Uterus (tissue), 4 donors: ENCODE data around the gene CACNA2D2. TPM values are rescaled to one million over a fixed set of nuclear protein-coding genes. Genes with fewer than 3 reads are reported as not detected.

Experiments used
- DNase-seq, 2 donors: peaks; one replicate each; pipeline ENCODE4 v3.0.0-alpha.2; 2019 to 2020
- H3K27ac ChIP-seq, 2 donors: fragments of 200-600 bp; sonication (generic); 1 replicate in 1 of 2; 2 replicates in 1 of 2; pipeline ENCODE4 v1.5.1; 2016 to 2018
- H3K27me3 ChIP-seq, 2 donors: fragments of 200-600 bp; sonication (generic); one replicate each; pipeline ENCODE4 v1.5.1; 2018 to 2019; ENCODE audit warnings: control low read depth in 1 of 2
- H3K36me3 ChIP-seq, 2 donors: fragments of 200-600 bp; sonication (generic); one replicate each; pipeline ENCODE4 v1.5.1; 2019; ENCODE audit warnings: control low read depth in 1 of 2
- H3K4me1 ChIP-seq, 2 donors: fragments of 200-600 bp; sonication (generic); one replicate each; pipeline ENCODE4 v1.5.1; 2018 to 2019; ENCODE audit warnings: control low read depth in 1 of 2
- H3K4me3 ChIP-seq, 2 donors: fragments of 200-600 bp; sonication (generic); 1 replicate in 1 of 2; 2 replicates in 1 of 2; pipeline ENCODE4 v1.5.1; 2018 to 2019; ENCODE audit warnings: mild to moderate bottlenecking in 1 of 2
- H3K9me3 ChIP-seq, 2 donors: fragments of 200-600 bp; sonication (generic); one replicate each; pipeline ENCODE4 v1.5.1; 2019; ENCODE audit warnings: control low read depth in 1 of 2
- CTCF ChIP-seq, 4 experiments: fragments of 200-600 bp in 2 of 4; fragments of 450-650 bp in 2 of 4; sonication (generic) in 2 of 4; IDR thresholded peaks; one replicate each; pipeline ENCODE4 v1.5.1; 2016 to 2019; ENCODE audit warnings: antibody characterized with exemption in 4 of 4, mild to moderate bottlenecking in 2 of 4, moderate library complexity in 1 of 4
- POLR2A ChIP-seq, 2 donors: fragments of 450-650 bp; IDR thresholded peaks; one replicate each; pipeline ENCODE4 v1.6.1; 2016; ENCODE audit warnings: antibody characterized with exemption in 2 of 2, mild to moderate bottlenecking in 1 of 2, moderate library complexity in 1 of 2
- intact Hi-C: fragments of 100-400 bp; cut with DNase I; formaldehyde crosslinking; loops from one replicate; pipeline ENCODE4 v1.15.1; 2023; ENCODE audit warnings: low total_unique reads
- total RNA-seq, 4 donors: library from RNA; depleted of rRNA in 3 of 4; stranded (reverse); fragments of >200 nt in 3 of 4; gene quantifications; one replicate each; pipeline versions ENCODE4 v1.1.0 to v1.2.4, GENCODE V29; 2014 to 2023
- donor health status: DM: yes; HTN: yes; CAD: no.

The CACNA2D2 gene
- total RNA-seq, 4 donors from 2014 or later = under 0.01 to 6.1 (median 5.3) TPM; not detected in 1

- Histone ChIP-seq H3K4me3 (no peak overlapping the region), H3K27ac (no peak overlapping the region), H3K36me3 (no peaks in the 10 kb centered on the region), H3K4me1 (no peaks in the 10 kb centered on the region), H3K27me3 (no peaks in the 10 kb centered on the region), H3K9me3 (no peaks in the 10 kb centered on the region)
- no peak for TF ChIP-seq CTCF (IDR thresholded peaks at IDR 0.05)
- TF ChIP-seq POLR2A (IDR thresholded peaks at IDR 0.05) = no peak
- no peak for DNase-seq
- intact Hi-C loops = no loop called here
Measured at GRCh38 chr3:50425911-50426310, 77.5 kb downstream of the CACNA2D2 start.

DNA sequence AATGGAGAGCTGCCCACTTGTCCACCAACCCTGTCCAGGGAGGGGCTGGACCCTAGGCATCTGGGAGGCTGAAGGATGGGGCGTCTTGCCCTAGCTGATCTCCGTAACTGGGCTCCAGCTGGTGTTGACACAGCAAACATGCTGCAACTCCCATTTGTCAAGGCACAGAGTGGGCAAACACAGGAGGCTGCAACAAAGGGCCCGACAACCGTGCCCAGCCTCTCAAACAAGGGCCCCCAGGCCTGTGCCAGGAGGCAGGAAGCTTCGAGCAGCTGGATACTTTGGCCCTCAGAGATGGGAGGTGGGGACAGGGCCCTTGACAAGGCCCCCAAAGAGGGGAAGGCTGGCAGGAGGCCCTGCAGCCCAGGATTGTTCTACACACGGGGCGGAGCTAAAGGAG is 79.9 kb downstream of the CACNA2D2 start:
- no peaks in the 10 kb centered on the region for H3K9me3 ChIP-seq
- no peak for DNase-seq
- intact Hi-C loops = no loop called here

GRCh38 chr3:50422153-50422552 is 81.3 kb downstream of the CACNA2D2 start:
- no peak for DNase-seq
- Histone ChIP-seq H3K4me1 (no peaks in the 10 kb centered on the region), H3K9me3 (no peaks in the 10 kb centered on the region), H3K36me3 (no peaks in the 10 kb centered on the region), H3K27ac (no peak overlapping the region), H3K27me3 (no peaks in the 10 kb centered on the region), H3K4me3 (no peak overlapping the region)
- no peak for TF ChIP-seq POLR2A (IDR thresholded peaks at IDR 0.05)
- no peak for TF ChIP-seq CTCF (IDR thresholded peaks at IDR 0.05)
- intact Hi-C loops = no loop called here

More for the DNA sequence above, 79.9 kb downstream of the CACNA2D2 start:
- H3K36me3 ChIP-seq = no peaks in the 10 kb centered on the region
- H3K27me3 ChIP-seq = no peaks in the 10 kb centered on the region
- no peaks in the 10 kb centered on the region for H3K4me1 ChIP-seq
- no peak overlapping the region for H3K27ac ChIP-seq
- H3K4me3 ChIP-seq = no peak overlapping the region
- TF ChIP-seq POLR2A (IDR thresholded peaks at IDR 0.05) = no peak
- no peak for TF ChIP-seq CTCF (IDR thresholded peaks at IDR 0.05)

- no peaks in the 10 kb centered on the region for H3K4me1 ChIP-seq
- H3K9me3 ChIP-seq = no peaks in the 10 kb centered on the region
- no peaks in the 10 kb centered on the region for H3K36me3 ChIP-seq
- intact Hi-C loops = no loop called here
- no peak for TF ChIP-seq CTCF (IDR thresholded peaks at IDR 0.05)
- no peak for TF ChIP-seq POLR2A (IDR thresholded peaks at IDR 0.05)
- H3K27ac ChIP-seq = no peak overlapping the region
- no peaks in the 10 kb centered on the region for H3K27me3 ChIP-seq
- no peak overlapping the region for H3K4me3 ChIP-seq
- DNase-seq = no peak
Measured at GRCh38 chr3:50419595-50420370, 83.7 kb downstream of the CACNA2D2 start.

GRCh38 chr3:50418850-50419249 is 84.6 kb downstream of the CACNA2D2 start:
- no peak overlapping the region for H3K4me3 ChIP-seq
- H3K36me3 ChIP-seq = no peaks in the 10 kb centered on the region
- H3K27ac ChIP-seq = no peak overlapping the region
- no peak for TF ChIP-seq POLR2A (IDR thresholded peaks at IDR 0.05)
- TF ChIP-seq CTCF (IDR thresholded peaks at IDR 0.05) = no peak
- no peaks in the 10 kb centered on the region for H3K27me3 ChIP-seq
- intact Hi-C loops = no loop called here
- peak in 1 of 2 donors; percentile 20 for DNase-seq
- H3K4me1 ChIP-seq = no peaks in the 10 kb centered on the region
- no peaks in the 10 kb centered on the region for H3K9me3 ChIP-seq
